Smooth muscle cell (in vitro differentiated cells): Measurements from ENCODE around the gene NPAS3. TPM values are rescaled to one million over a fixed set of nuclear protein-coding genes. Genes with fewer than 3 reads are reported as not detected.

Source experiments
- DNase-seq: peaks from one replicate; lab custom pipeline; 2025; ENCODE audit not compliant: unreplicated experiment; lab: John Stamatoyannopoulos, UW
- H2AFZ ChIP-seq: fragments of 200-600 bp; sonication (generic); 2 replicates; pipeline ENCODE4 v1.6.0; 2016; ENCODE audit warnings: antibody characterized with exemption, low read depth, mild to moderate bottlenecking
- H3F3A ChIP-seq: fragments of 200-600 bp; sonication (generic); 2 replicates; pipeline ENCODE4 v1.6.0; 2017; ENCODE audit warnings: antibody characterized with exemption, low read depth
- H3K27ac ChIP-seq: fragments of 200-600 bp; sonication (generic); 2 replicates; pipeline ENCODE4 v1.5.1; 2016; ENCODE audit warnings: low read depth, mild to moderate bottlenecking
- H3K27me3 ChIP-seq: fragments of 200-600 bp; sonication (generic); 2 replicates; pipeline ENCODE4 v1.6.1; 2016; ENCODE audit warnings: low read depth, mild to moderate bottlenecking
- H3K36me3 ChIP-seq: fragments of 200-600 bp; sonication (generic); 2 replicates; pipeline ENCODE4 v1.5.1; 2016; ENCODE audit warnings: low read depth
- H3K4me1 ChIP-seq: fragments of 200-600 bp; sonication (generic); 2 replicates; pipeline ENCODE4 v1.5.1; 2016; ENCODE audit warnings: low read depth
- H3K4me2 ChIP-seq: fragments of 200-600 bp; sonication (generic); 2 replicates; pipeline ENCODE4 v1.6.0; 2016; ENCODE audit warnings: mild to moderate bottlenecking
- H3K4me3 ChIP-seq: fragments of 200-600 bp; sonication (generic); 2 replicates; pipeline ENCODE4 v1.5.1; 2016; ENCODE audit warnings: mild to moderate bottlenecking
- H3K79me2 ChIP-seq: fragments of 200-600 bp; sonication (generic); 2 replicates; pipeline ENCODE4 v1.6.0; 2016; ENCODE audit warnings: low read depth, mild to moderate bottlenecking
- H3K9ac ChIP-seq: fragments of 200-600 bp; sonication (generic); 2 replicates; pipeline ENCODE4 v1.6.0; 2016; ENCODE audit warnings: low read depth
- H3K9me3 ChIP-seq: fragments of 200-600 bp; sonication (generic); replicated peaks from 2 replicates; pipeline ENCODE4 v1.5.1; 2016; ENCODE audit warnings: low read depth
- H4K20me1 ChIP-seq: fragments of 200-600 bp; sonication (generic); 2 replicates; pipeline ENCODE4 v1.6.0; 2016; ENCODE audit warnings: low read depth
- WGBS: methylation state at CpG from one replicate; pipeline ENCODE4 v1.1.7; 2016; ENCODE audit warnings: low lambda C conversion rate; 5-methylcytosine and 5-hydroxymethylcytosine counted together
- polyA plus RNA-seq: library from polyadenylated mRNA; unstranded; fragments of >200 nt; fragmentation: Nextera tagmentation; extraction: Ambion mirVana; gene quantifications from 2 replicates; pipeline ENCODE4 v1.2.1, GENCODE V29; 2016
- total RNA-seq: library from RNA; depleted of rRNA; stranded (reverse); fragments of >200 nt; gene quantifications from 2 replicates; pipeline ENCODE4 v1.2.3, GENCODE V29; 2014
- TF ChIP-seq, protein P1 (sequence below): fragments of 200-600 bp; sonication (generic); IDR thresholded peaks from 2 replicates; pipeline ENCODE4 v1.5.1; 2017; ENCODE audit warnings: borderline replicate concordance, mild to moderate bottlenecking, antibody characterized with exemption; ENCODE audit not compliant: insufficient read depth, poor library complexity, severe bottlenecking

NPAS3 gene
- total and polyA plus RNA-seq, 2 experiments from 2014 or later, result 0.79 to 2.0 TPM

DNA sequence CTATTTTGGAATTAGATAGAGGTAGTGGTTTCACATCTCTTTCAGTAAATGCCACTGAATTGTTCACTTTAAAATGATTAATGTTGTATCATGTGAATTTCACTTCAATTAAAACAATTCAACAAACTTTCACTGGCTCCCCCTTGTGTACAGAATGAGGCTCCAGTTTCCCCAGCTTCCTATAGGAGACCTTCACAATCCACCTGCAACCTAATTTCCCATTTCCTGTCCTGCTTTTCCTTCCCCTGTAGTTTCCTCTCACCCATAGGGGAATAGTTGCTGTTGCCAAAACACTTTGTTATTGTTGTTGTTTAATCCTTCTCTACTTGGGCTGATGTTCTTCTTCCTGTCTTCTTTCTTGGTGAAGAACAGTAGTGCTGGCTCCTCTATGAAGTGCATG lies 59.8 kb downstream of the NPAS3 start:
- H3K27ac ChIP-seq, result no peak overlapping the region
- no peaks in the 10 kb centered on the region for H3K27me3 ChIP-seq
- H3K4me2 ChIP-seq, result no peak overlapping the region
- TF ChIP-seq, protein P1, sequence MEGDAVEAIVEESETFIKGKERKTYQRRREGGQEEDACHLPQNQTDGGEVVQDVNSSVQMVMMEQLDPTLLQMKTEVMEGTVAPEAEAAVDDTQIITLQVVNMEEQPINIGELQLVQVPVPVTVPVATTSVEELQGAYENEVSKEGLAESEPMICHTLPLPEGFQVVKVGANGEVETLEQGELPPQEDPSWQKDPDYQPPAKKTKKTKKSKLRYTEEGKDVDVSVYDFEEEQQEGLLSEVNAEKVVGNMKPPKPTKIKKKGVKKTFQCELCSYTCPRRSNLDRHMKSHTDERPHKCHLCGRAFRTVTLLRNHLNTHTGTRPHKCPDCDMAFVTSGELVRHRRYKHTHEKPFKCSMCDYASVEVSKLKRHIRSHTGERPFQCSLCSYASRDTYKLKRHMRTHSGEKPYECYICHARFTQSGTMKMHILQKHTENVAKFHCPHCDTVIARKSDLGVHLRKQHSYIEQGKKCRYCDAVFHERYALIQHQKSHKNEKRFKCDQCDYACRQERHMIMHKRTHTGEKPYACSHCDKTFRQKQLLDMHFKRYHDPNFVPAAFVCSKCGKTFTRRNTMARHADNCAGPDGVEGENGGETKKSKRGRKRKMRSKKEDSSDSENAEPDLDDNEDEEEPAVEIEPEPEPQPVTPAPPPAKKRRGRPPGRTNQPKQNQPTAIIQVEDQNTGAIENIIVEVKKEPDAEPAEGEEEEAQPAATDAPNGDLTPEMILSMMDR, result peak; percentile 14
- H3K4me3 ChIP-seq, result no peak overlapping the region
- no peaks in the 10 kb centered on the region for H3K36me3 ChIP-seq
- no peaks in the 10 kb centered on the region for H4K20me1 ChIP-seq
- no peak overlapping the region for H2AFZ ChIP-seq
- H3K4me1 ChIP-seq, result no peaks in the 10 kb centered on the region
- H3F3A ChIP-seq, result no peaks in the 10 kb centered on the region
- DNase-seq, result no peak
- H3K9me3 ChIP-seq, result no peaks in the 10 kb centered on the region
- no peak overlapping the region for H3K9ac ChIP-seq
- H3K79me2 ChIP-seq, result no peaks in the 10 kb centered on the region

DNA sequence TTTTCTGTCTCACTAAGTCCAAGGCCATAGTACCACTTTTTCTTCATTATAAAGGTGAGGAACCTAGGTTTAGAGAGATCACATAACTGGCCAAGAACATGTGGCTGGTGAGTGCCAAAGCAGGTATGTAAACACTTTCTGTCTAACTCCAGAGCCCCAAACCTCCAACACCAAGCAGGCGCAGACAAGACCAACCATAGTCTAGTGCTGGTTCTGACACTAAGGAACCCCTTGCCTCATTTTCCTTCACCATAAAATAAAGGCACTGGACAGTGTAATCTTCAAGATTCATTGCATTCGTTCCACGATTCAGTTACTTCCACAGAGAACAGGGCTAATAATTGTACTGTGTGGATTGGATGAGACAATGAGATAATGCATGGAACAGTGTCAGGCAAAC lies 71.0 kb downstream of the NPAS3 start:
- no peaks in the 10 kb centered on the region for H3K27me3 ChIP-seq
- no peak for DNase-seq
- H3K36me3 ChIP-seq, result no peaks in the 10 kb centered on the region
- no peak overlapping the region for H3K9ac ChIP-seq
- H3K4me2 ChIP-seq, result no peak overlapping the region
- no peaks in the 10 kb centered on the region for H3F3A ChIP-seq
- no peaks in the 10 kb centered on the region for H3K79me2 ChIP-seq
- H3K9me3 ChIP-seq, result no peaks in the 10 kb centered on the region
- no peaks in the 10 kb centered on the region for H4K20me1 ChIP-seq
- H2AFZ ChIP-seq, result no peak overlapping the region
- TF ChIP-seq, protein P1, result no peak
- 90% methylated on average over 3 of the region's 3 CpGs for WGBS
- H3K4me1 ChIP-seq, result no peaks in the 10 kb centered on the region
- H3K4me3 ChIP-seq, result no peak overlapping the region
- H3K27ac ChIP-seq, result no peak overlapping the region

DNA sequence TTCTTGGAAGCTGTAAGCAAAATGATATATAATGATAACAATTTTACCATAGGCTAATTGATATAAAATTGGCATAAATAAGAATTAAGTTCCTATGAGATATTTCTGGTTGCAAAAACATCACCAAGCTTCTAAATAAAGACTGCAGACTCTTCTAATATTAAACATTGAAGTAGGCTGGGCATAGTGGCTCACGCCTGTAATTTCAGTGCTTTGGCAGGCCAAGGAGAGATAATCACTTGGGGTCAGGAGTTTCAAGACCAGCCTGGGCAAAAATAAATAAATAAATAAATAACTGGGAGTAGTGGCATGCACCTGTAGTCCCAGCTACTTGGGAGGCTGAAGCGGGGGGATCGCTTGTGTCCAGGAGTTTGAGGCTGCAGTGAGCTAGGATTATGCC lies 71.8 kb downstream of the NPAS3 start:
- Histone ChIP-seq H3K4me1 (no peaks in the 10 kb centered on the region), H3F3A (no peaks in the 10 kb centered on the region), H3K4me3 (no peak overlapping the region), H3K9me3 (no peaks in the 10 kb centered on the region), H3K79me2 (no peaks in the 10 kb centered on the region), H3K4me2 (no peak overlapping the region), H3K36me3 (no peaks in the 10 kb centered on the region), H3K27me3 (no peaks in the 10 kb centered on the region), H3K27ac (no peak overlapping the region), H2AFZ (no peak overlapping the region), H4K20me1 (no peaks in the 10 kb centered on the region), H3K9ac (no peak overlapping the region)
- DNase-seq, result no peak
- 98% methylated on average over 3 of the region's 3 CpGs for WGBS
- TF ChIP-seq, protein P1, result no peak

- TF ChIP-seq, protein P1, result no peak
- no peaks in the 10 kb centered on the region for H4K20me1 ChIP-seq
- no peak overlapping the region for H3K9ac ChIP-seq
- no peak overlapping the region for H3K4me2 ChIP-seq
- no peaks in the 10 kb centered on the region for H3K4me1 ChIP-seq
- no peak overlapping the region for H3K4me3 ChIP-seq
- H3K36me3 ChIP-seq, result no peaks in the 10 kb centered on the region
- no peaks in the 10 kb centered on the region for H3K27me3 ChIP-seq
- no peak for DNase-seq
- no peak overlapping the region for H2AFZ ChIP-seq
- no peaks in the 10 kb centered on the region for H3K79me2 ChIP-seq
- H3K9me3 ChIP-seq, result no peaks in the 10 kb centered on the region
- no peaks in the 10 kb centered on the region for H3F3A ChIP-seq
- no peak overlapping the region for H3K27ac ChIP-seq
- WGBS, result 90% methylated on average over 4 of the region's 4 CpGs
These were observed 76.0 kb downstream of the NPAS3 start for GRCh38 chr14:33014710-33015109.
